ENCODE measurements around the gene GLMP.

- TF ChIP-seq CTCF (IDR thresholded peaks at IDR 0.05; ENCODE audit: insufficient read depth, low read depth, low read length) = no peak
- TF ChIP-seq EZH2 (IDR thresholded peaks at IDR 0.05; ENCODE audit: insufficient read depth, low read length) = peak; percentile 42
These were observed 49.8 kb downstream of the GLMP start for GRCh38 chr1:156245451-156246232.

All from astrocyte (in vitro differentiated cells and primary cell).